Measurements from ENCODE around the gene CAMK2B.

The CAMK2B gene

GRCh38 chr7:44325201-44325671, at the start of gene CAMK2B:
Gene CAMK2B (minus strand): TSS chr7:44325594. CDS start chr7:44325421, 173 bp downstream.
- no peak for DNase-seq (ENCODE audit: low read depth)

GRCh38 chr7:44374007-44374763, 48.8 kb upstream of the CAMK2B start:
- DNase-seq (ENCODE audit: low read depth) = no peak

GRCh38 chr7:44373418-44373740, 48.0 kb upstream of the CAMK2B start:
- no peak for DNase-seq (ENCODE audit: low read depth)

GRCh38 chr7:44372560-44373417, 47.4 kb upstream of the CAMK2B start:
- no peak for DNase-seq (ENCODE audit: low read depth)

GRCh38 chr7:44368885-44369284, 43.5 kb upstream of the CAMK2B start:
- no peak for DNase-seq (ENCODE audit: low read depth)

GRCh38 chr7:44368455-44368854, 43.1 kb upstream of the CAMK2B start:
- no peak for DNase-seq (ENCODE audit: low read depth)

- DNase-seq (ENCODE audit: low read depth) = no peak
Observed at GRCh38 chr7:44367475-44368043, 42.2 kb upstream of the CAMK2B start.

GRCh38 chr7:44366986-44367385, 41.6 kb upstream of the CAMK2B start:
- DNase-seq (ENCODE audit: low read depth) = no peak

- no peak for DNase-seq (ENCODE audit: low read depth)
Observed at GRCh38 chr7:44353668-44354067, 28.3 kb upstream of the CAMK2B start.

GRCh38 chr7:44348851-44349781, 23.7 kb upstream of the CAMK2B start:
- DNase-seq (ENCODE audit: low read depth) = no peak

- DNase-seq (ENCODE audit: low read depth) = no peak
Observed at GRCh38 chr7:44348300-44348699, 22.9 kb upstream of the CAMK2B start.

GRCh38 chr7:44347546-44348114, 22.2 kb upstream of the CAMK2B start:
- DNase-seq (ENCODE audit: low read depth) = no peak

- no peak for DNase-seq (ENCODE audit: low read depth)
Observed at GRCh38 chr7:44346063-44346462, 20.7 kb upstream of the CAMK2B start.

GRCh38 chr7:44341401-44341800, 16.0 kb upstream of the CAMK2B start:
- no peak for DNase-seq (ENCODE audit: low read depth)

GRCh38 chr7:44338600-44338999, 13.2 kb upstream of the CAMK2B start:
- DNase-seq (ENCODE audit: low read depth) = no peak

GRCh38 chr7:44336491-44336890, 11.1 kb upstream of the CAMK2B start:
- no peak for DNase-seq (ENCODE audit: low read depth)

GRCh38 chr7:44335184-44335583, 9.8 kb upstream of the CAMK2B start:
- DNase-seq (ENCODE audit: low read depth) = no peak

GRCh38 chr7:44334734-44335097, 9.3 kb upstream of the CAMK2B start:
- no peak for DNase-seq (ENCODE audit: low read depth)

- no peak for DNase-seq (ENCODE audit: low read depth)
Observed at GRCh38 chr7:44333911-44334733, 8.7 kb upstream of the CAMK2B start.

- no peak for DNase-seq (ENCODE audit: low read depth)
Observed at GRCh38 chr7:44331682-44332081, 6.3 kb upstream of the CAMK2B start.

- DNase-seq (ENCODE audit: low read depth) = no peak
Observed at GRCh38 chr7:44330331-44330730, 4.9 kb upstream of the CAMK2B start.
